IMR-90 (cell line): ENCODE results near the gene MAML2. TPM values are rescaled to one million over a fixed set of nuclear protein-coding genes. Genes with fewer than 3 reads are reported as not detected.

Source experiments
- ATAC-seq: fragments of 200-7000 bp; cut with Tn5 transposase; 2 replicates; pipeline ENCODE4 v1.9.1; 2020; ENCODE audit warnings: low read depth, mild to moderate bottlenecking, moderate library complexity
- BruUV-seq: library from RNA; stranded (reverse); fragments of 400-500 nt; replicated peaks from 2 replicates; lab custom pipeline; 2021; lab: Mats Ljungman, UMichigan
- CTCF ChIA-PET: fragments of 300-600 bp; formaldehyde crosslinking; extraction: SDS; loops from one replicate; lab custom pipeline; 2021; ENCODE audit warnings: antibody characterized with exemption; lab: Yijun Ruan, JAX
- POLR2A ChIA-PET: fragments of 300-600 bp; sonication (Branson Sonifier 250); formaldehyde crosslinking; loops from one replicate; lab custom pipeline; 2022; ENCODE audit warnings: antibody characterized with exemption; ENCODE audit not compliant: unreplicated experiment; lab: Charles Lee
- DNase-seq: peaks from one replicate; pipeline ENCODE4 v3.0.0; 2013
- H2AFZ ChIP-seq: replicated peaks from 2 replicates; pipeline ENCODE3; 2013; ENCODE audit warnings: low read length, mild to moderate bottlenecking; ENCODE audit not compliant: poor library complexity
- H2AK5ac ChIP-seq: 2 replicates; pipeline ENCODE4 v1.6.1; 2013; ENCODE audit warnings: low read depth, low read length, inconsistent platforms
- H2AK9ac ChIP-seq: replicated peaks from 2 replicates; pipeline ENCODE3; 2013; ENCODE audit warnings: mild to moderate bottlenecking, low read depth, low read length, moderate library complexity; ENCODE audit not compliant: poor library complexity
- H2BK120ac ChIP-seq: 2 replicates; pipeline ENCODE4 v1.6.1; 2013; ENCODE audit warnings: low read depth, low read length, inconsistent platforms
- H2BK15ac ChIP-seq: 3 replicates; pipeline ENCODE4 v1.6.1; 2013; ENCODE audit warnings: low read depth, low read length, inconsistent platforms
- H2BK20ac ChIP-seq: 2 replicates; pipeline ENCODE4 v1.6.1; 2013; ENCODE audit warnings: low read depth, mild to moderate bottlenecking, inconsistent platforms, low read length, moderate library complexity
- H2BK5ac ChIP-seq: 2 replicates; pipeline ENCODE4 v1.6.1; 2013; ENCODE audit warnings: mild to moderate bottlenecking, low read depth, low read length, inconsistent platforms; ENCODE audit not compliant: poor library complexity, severe bottlenecking
- H3K14ac ChIP-seq: replicated peaks from 2 replicates; pipeline ENCODE4 v1.6.1; 2013; ENCODE audit warnings: low read depth, low read length, inconsistent platforms
- H3K18ac ChIP-seq: 2 replicates; pipeline ENCODE4 v1.6.1; 2013; ENCODE audit warnings: low read depth, low read length, control low read depth
- H3K23ac ChIP-seq: 2 replicates; pipeline ENCODE4 v1.6.1; 2013; ENCODE audit warnings: low read depth, low read length, inconsistent platforms
- H3K27ac ChIP-seq: 2 replicates; pipeline ENCODE4 v1.5.1; 2013; ENCODE audit warnings: mild to moderate bottlenecking, control low read depth, low read length; ENCODE audit not compliant: insufficient read depth
- H3K27me3 ChIP-seq: 2 replicates; pipeline ENCODE4 v1.6.1; 2013; ENCODE audit warnings: low read length; ENCODE audit not compliant: control insufficient read depth, insufficient read depth
- H3K36me3 ChIP-seq: 2 replicates; pipeline ENCODE4 v1.6.1; 2013; ENCODE audit warnings: low read length, mixed read lengths; ENCODE audit not compliant: control insufficient read depth, insufficient read depth
- H3K4ac ChIP-seq: 2 replicates; pipeline ENCODE4 v1.6.1; 2013; ENCODE audit warnings: low read depth, low read length, inconsistent platforms
- H3K4me1 ChIP-seq: 2 replicates; pipeline ENCODE4 v1.6.1; 2013; ENCODE audit warnings: low read length, mixed read lengths; ENCODE audit not compliant: control insufficient read depth, insufficient read depth
- H3K4me2 ChIP-seq: 2 replicates; pipeline ENCODE4 v1.6.1; 2013; ENCODE audit warnings: low read depth, mild to moderate bottlenecking, control low read depth, low read length, moderate library complexity
- H3K4me3 ChIP-seq: 2 replicates; pipeline ENCODE4 v1.5.1; 2013; ENCODE audit warnings: low read depth, mild to moderate bottlenecking, control low read depth, low read length, moderate library complexity; ENCODE audit not compliant: insufficient read depth
- H3K56ac ChIP-seq: 2 replicates; pipeline ENCODE4 v1.6.1; 2013; ENCODE audit warnings: low read length, inconsistent platforms; ENCODE audit not compliant: insufficient read depth; ENCODE audit errors: extremely low read depth
- H3K79me1 ChIP-seq, 2 experiments: 2 replicates each; pipeline ENCODE4 v1.6.1; 2013; ENCODE audit warnings: low read length in 2 of 2, inconsistent platforms in 1 of 2, low read depth in 1 of 2
- H3K9ac ChIP-seq: 2 replicates; pipeline ENCODE4 v1.6.1; 2013; ENCODE audit warnings: low read depth, low read length, control low read depth
- H3K9me1 ChIP-seq: 2 replicates; pipeline ENCODE4 v1.6.1; 2013; ENCODE audit warnings: low read length, inconsistent platforms; ENCODE audit not compliant: insufficient read depth
- H3K9me3 ChIP-seq: 2 replicates; pipeline ENCODE4 v1.6.1; 2013; ENCODE audit warnings: low read length; ENCODE audit not compliant: control insufficient read depth, insufficient read depth
- H4K20me1 ChIP-seq: 2 replicates; pipeline ENCODE4 v1.6.1; 2013; ENCODE audit warnings: low read length, inconsistent platforms; ENCODE audit not compliant: insufficient read depth
- H4K5ac ChIP-seq: 2 replicates; pipeline ENCODE4 v1.6.1; 2013; ENCODE audit warnings: mild to moderate bottlenecking, low read depth, low read length, control low read depth
- H4K8ac ChIP-seq, 2 experiments: 2 replicates each; pipeline ENCODE4 v1.6.1; 2013; ENCODE audit warnings: low read depth in 2 of 2, low read length in 2 of 2, control low read depth in 1 of 2, inconsistent platforms in 1 of 2
- H4K91ac ChIP-seq: 2 replicates; pipeline ENCODE4 v1.6.1; 2013; ENCODE audit warnings: low read depth, low read length, inconsistent platforms; ENCODE audit not compliant: insufficient read depth
- BHLHE40 ChIP-seq: fragments of 150-350 bp; IDR thresholded peaks from 2 replicates; pipeline ENCODE4 v1.6.1; 2016; ENCODE audit warnings: mild to moderate bottlenecking, low read depth, low read length
- CEBPB ChIP-seq: IDR thresholded peaks from 2 replicates; pipeline ENCODE4 v1.6.1; 2012; ENCODE audit warnings: low read depth, low read length, improper control_type of control experiment
- ELK1 ChIP-seq: fragments of 150-350 bp; IDR thresholded peaks from 2 replicates; pipeline ENCODE4 v1.6.1; 2016; ENCODE audit warnings: low read depth, mild to moderate bottlenecking, low read length, moderate library complexity, borderline replicate concordance
- MAFK ChIP-seq: IDR thresholded peaks from 2 replicates; pipeline ENCODE4 v1.6.1; 2012; ENCODE audit warnings: low read depth, low read length, improper control_type of control experiment
- MXI1 ChIP-seq: IDR thresholded peaks from 2 replicates; pipeline ENCODE4 v1.6.1; 2012; ENCODE audit warnings: low read depth, mild to moderate bottlenecking, low read length, moderate library complexity, borderline replicate concordance
- NFE2L2 ChIP-seq: fragments of 150-350 bp; IDR thresholded peaks from 2 replicates; pipeline ENCODE4 v1.6.1; 2016; ENCODE audit warnings: low read depth, mild to moderate bottlenecking, low read length
- RFX5 ChIP-seq: IDR thresholded peaks from 2 replicates; pipeline ENCODE4 v1.8.0; 2012; ENCODE audit warnings: low read depth, mild to moderate bottlenecking, low read length, moderate library complexity
- WGBS, 2 experiments: methylation state at CpG; one replicate each; pipeline versions ENCODE4 v1.1.5 to v1.1.7; 2013; ENCODE audit warnings: missing lambda C conversion rate in 2 of 2; ENCODE audit not compliant: insufficient read length in 1 of 2; ENCODE audit errors: extremely low coverage in 2 of 2; 5-methylcytosine and 5-hydroxymethylcytosine counted together
- dilution Hi-C: fragments of 300-500 bp; cut with HindIII; formaldehyde crosslinking; loops from one replicate; pipeline ENCODE4 v1.14.3; 2018; ENCODE audit warnings: low sequenced_read_pairs; ENCODE audit not compliant: unreplicated experiment
- in situ Hi-C: fragments of 300-500 bp; cut with MboI; formaldehyde crosslinking; loops from 3 replicates; pipeline ENCODE4 v1.14.3; 2019; ENCODE audit warnings: low sequenced_read_pairs, inconsistent platforms, mixed read lengths
- intact Hi-C: fragments of 100-400 bp; cut with micrococcal nuclease; formaldehyde crosslinking; loops from 2 replicates; pipeline ENCODE4 v1.10.0; 2022
- polyA plus RNA-seq, 3 experiments: library from polyadenylated mRNA; depleted of rRNA; stranded (reverse); fragments of >200 nt; gene quantifications; 2 replicates each; pipeline ENCODE4 v1.2.3, GENCODE V29; 2012; ENCODE audit warnings: low replicate concordance in 1 of 3
- total RNA-seq: library from RNA; depleted of rRNA; stranded (reverse); fragments of >200 nt; gene quantifications from 2 replicates; pipeline ENCODE4 v1.2.3, GENCODE V29; 2012

Gene MAML2
- total and polyA plus RNA-seq, 2 of the 4 experiments (the other 2 are of a cell fraction) = 15.0 to 19.5 TPM

- Histone ChIP-seq H3K4me1 (peaks cover 37% of the 10 kb centered on the region), H2BK5ac (no peak overlapping the region), H2AK5ac (no peak overlapping the region), H3K14ac (no peak overlapping the region), H3K9me3 (no peaks in the 10 kb centered on the region), H3K9ac (no peak overlapping the region), H2AFZ (no peak overlapping the region), H2BK20ac (no peak overlapping the region), H2AK9ac (no peak overlapping the region), H4K5ac (peak overlapping the region; percentile 15; the same call in 1 of the 2 replicates), H3K18ac (no peak overlapping the region; the same call in 1 of the 2 replicates), H3K4me2 (no peak overlapping the region), H3K36me3 (no peaks in the 10 kb centered on the region), H3K23ac (no peak overlapping the region), H4K20me1 (no peaks in the 10 kb centered on the region), H3K4me3 (no peak overlapping the region), H3K27me3 (no peaks in the 10 kb centered on the region), H3K4ac (no peak overlapping the region), H3K56ac (no peak overlapping the region), H3K79me1 (peaks cover 26 to 79% of the 10 kb centered on the region in 2 experiments), H2BK120ac (no peak overlapping the region), H2BK15ac (no peak overlapping the region; the same call in 2 of the 3 replicates), H4K8ac (no peak overlapping the region), H3K27ac (no peak overlapping the region), H3K9me1 (peaks cover 27% of the 10 kb centered on the region), H4K91ac (no peak overlapping the region)
- WGBS, 2 experiments = 48% methylated on average over 2 of the region's 5 CpGs; no CpG with 5 or more reads in 1 of the 2 experiments
- DNase-seq (no peak), ATAC-seq (no peak)
- TF ChIP-seq NFE2L2 (no peak), MXI1 (no peak), RFX5 (no peak), ELK1 (no peak), MAFK (no peak), BHLHE40 (no peak), CEBPB (no peak)
- ChIA-PET POLR2A (no interaction called here), CTCF (interaction anchor here (0.6 to 1.0 kb wide), 3 partner anchors 29 to 126 kb away, joined by 3 read pairs; no protein-coding TSS in a partner anchor)
- dilution Hi-C loops = no loop called here
- BruUV-seq = no TSS peak
- in situ Hi-C loops = no loop called here
- intact Hi-C loops = loop anchor here (10.0 kb wide), 1 partner anchor 162 kb away; no protein-coding TSS in a partner anchor
Observed at GRCh38 chr11:96217206-96217605, 125.8 kb downstream of the MAML2 start.
